ENCODE results near the gene SLC9A9. TPM values are rescaled to one million over a fixed set of nuclear protein-coding genes. Genes with fewer than 3 reads are reported as not detected.
"Not testable (repeated sequence)": the region's sequence is repeated elsewhere in the genome, so short reads cannot be mapped to it uniquely, and the experiment has no call there.

Gene SLC9A9
- total RNA-seq, 2 donors from 2014 or later = 29.6 to 60.1 TPM

GRCh38 chr3:143436231-143436930, 411.9 kb downstream of the SLC9A9 start:
- no peak overlapping the region for H3K4me3 ChIP-seq
- H3K27ac ChIP-seq = no peak overlapping the region
- no peaks in the 10 kb centered on the region for H3K9me3 ChIP-seq
- TF ChIP-seq CTCF (IDR thresholded peaks at IDR 0.05) = no peak
- H3K36me3 ChIP-seq = no peaks in the 10 kb centered on the region
- no peaks in the 10 kb centered on the region for H3K27me3 ChIP-seq (replicated peaks; ENCODE audit: insufficient read depth)
- no peaks in the 10 kb centered on the region for H3K4me1 ChIP-seq (ENCODE audit: control insufficient read depth in 1 of 2, low read depth in 2 of 2)
- ATAC-seq (ENCODE audit: insufficient number of reproducible peaks, low FRiP score, low read depth) (no peak), DNase-seq (ENCODE audit: low spot score) (no peak)

GRCh38 chr3:143433787-143434378, 414.4 kb downstream of the SLC9A9 start:
- no peak overlapping the region for H3K27ac ChIP-seq
- no peaks in the 10 kb centered on the region for H3K36me3 ChIP-seq
- no peaks in the 10 kb centered on the region for H3K9me3 ChIP-seq
- no peaks in the 10 kb centered on the region for H3K4me1 ChIP-seq (ENCODE audit: control insufficient read depth in 1 of 2, low read depth in 2 of 2)
- no peak for ATAC-seq (ENCODE audit: insufficient number of reproducible peaks, low FRiP score, low read depth)
- no peak for DNase-seq (ENCODE audit: low spot score)
- TF ChIP-seq CTCF (IDR thresholded peaks at IDR 0.05) = no peak
- no peak overlapping the region for H3K4me3 ChIP-seq
- no peaks in the 10 kb centered on the region for H3K27me3 ChIP-seq (replicated peaks; ENCODE audit: insufficient read depth)

- not testable (repeated sequence) for H3K9me3 ChIP-seq; ATAC-seq (ENCODE audit: insufficient number of reproducible peaks, low FRiP score, low read depth); H3K27me3 ChIP-seq (replicated peaks; ENCODE audit: insufficient read depth); H3K4me1 ChIP-seq (ENCODE audit: control insufficient read depth in 1 of 2, low read depth in 2 of 2); H3K36me3 ChIP-seq; H3K27ac ChIP-seq; H3K4me3 ChIP-seq; DNase-seq (ENCODE audit: low spot score)
Measured at GRCh38 chr3:143431298-143431697, 417.0 kb downstream of the SLC9A9 start.

- ATAC-seq (ENCODE audit: insufficient number of reproducible peaks, low FRiP score, low read depth) (no peak), DNase-seq (ENCODE audit: low spot score) (no peak)
- TF ChIP-seq CTCF (IDR thresholded peaks at IDR 0.05) = no peak
- no peaks in the 10 kb centered on the region for H3K27me3 ChIP-seq (replicated peaks; ENCODE audit: insufficient read depth)
- H3K4me3 ChIP-seq = no peak overlapping the region
- H3K27ac ChIP-seq = no peak overlapping the region
- no peaks in the 10 kb centered on the region for H3K9me3 ChIP-seq
- no peaks in the 10 kb centered on the region for H3K36me3 ChIP-seq
- H3K4me1 ChIP-seq (ENCODE audit: control insufficient read depth in 1 of 2, low read depth in 2 of 2) = no peaks in the 10 kb centered on the region
Measured at GRCh38 chr3:143430568-143430967, 417.7 kb downstream of the SLC9A9 start.

- H3K4me1 ChIP-seq (ENCODE audit: control insufficient read depth in 1 of 2, low read depth in 2 of 2) = no peaks in the 10 kb centered on the region
- H3K4me3 ChIP-seq = no peak overlapping the region
- no peaks in the 10 kb centered on the region for H3K9me3 ChIP-seq
- TF ChIP-seq CTCF (IDR thresholded peaks at IDR 0.05) = no peak
- ATAC-seq (ENCODE audit: insufficient number of reproducible peaks, low FRiP score, low read depth) (no peak), DNase-seq (ENCODE audit: low spot score) (no peak)
- H3K36me3 ChIP-seq = no peaks in the 10 kb centered on the region
- no peak overlapping the region for H3K27ac ChIP-seq
- no peaks in the 10 kb centered on the region for H3K27me3 ChIP-seq (replicated peaks; ENCODE audit: insufficient read depth)
Measured at GRCh38 chr3:143429628-143430514, 418.4 kb downstream of the SLC9A9 start.
